Fibroblast of gingiva (primary cell): ENCODE results near the gene DENND11.

Source experiments
- DNase-seq: peaks from one replicate; pipeline ENCODE4 v3.0.0-alpha.2; 2011; ENCODE audit warnings: low read depth

DENND11 gene, protein sequence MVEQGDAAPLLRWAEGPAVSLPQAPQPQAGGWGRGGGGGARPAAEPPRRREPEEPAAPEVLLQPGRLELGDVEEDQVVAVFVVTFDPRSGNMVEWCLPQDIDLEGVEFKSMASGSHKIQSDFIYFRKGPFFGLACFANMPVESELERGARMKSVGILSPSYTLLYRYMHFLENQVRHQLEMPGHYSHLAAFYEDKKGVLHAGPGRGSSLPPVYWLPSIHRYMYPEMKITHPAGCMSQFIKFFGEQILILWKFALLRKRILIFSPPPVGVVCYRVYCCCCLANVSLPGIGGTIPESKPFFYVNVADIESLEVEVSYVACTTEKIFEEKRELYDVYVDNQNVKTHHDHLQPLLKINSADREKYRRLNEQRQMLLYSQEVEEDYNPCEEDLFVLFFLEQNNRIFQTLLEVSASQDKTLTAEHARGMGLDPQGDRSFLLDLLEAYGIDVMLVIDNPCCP

DNA sequence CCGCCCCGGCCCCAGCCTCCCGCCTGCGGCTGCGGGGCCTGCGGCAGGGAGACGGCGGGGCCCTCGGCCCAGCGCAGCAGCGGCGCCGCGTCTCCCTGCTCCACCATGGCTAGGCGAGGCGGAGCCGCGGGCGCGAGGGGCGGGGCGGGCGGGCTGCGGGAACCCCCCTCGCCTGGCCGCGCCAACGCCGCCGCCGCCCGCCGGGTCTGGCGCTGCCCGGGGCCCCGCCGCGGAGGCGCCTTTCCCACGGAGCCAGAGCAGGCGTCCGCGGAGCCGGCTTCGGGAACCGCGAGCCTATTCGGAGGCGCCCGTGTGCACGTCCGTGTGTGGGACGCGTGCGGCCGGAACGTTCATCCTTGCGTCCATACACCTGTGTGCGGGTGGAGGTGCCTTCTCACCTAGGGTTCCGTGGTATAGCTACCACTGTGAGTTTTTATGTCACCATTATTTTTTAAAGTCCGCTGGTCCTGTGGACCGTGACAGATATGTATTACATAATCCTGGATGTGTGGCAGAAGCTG lies at the start of gene DENND11:
TSS of gene DENND11 (minus strand) at position 120 of the 521 bp plus-strand sequence. CDS start at position 107, 13 bp downstream.
- peak; percentile 12 for DNase-seq

DNA sequence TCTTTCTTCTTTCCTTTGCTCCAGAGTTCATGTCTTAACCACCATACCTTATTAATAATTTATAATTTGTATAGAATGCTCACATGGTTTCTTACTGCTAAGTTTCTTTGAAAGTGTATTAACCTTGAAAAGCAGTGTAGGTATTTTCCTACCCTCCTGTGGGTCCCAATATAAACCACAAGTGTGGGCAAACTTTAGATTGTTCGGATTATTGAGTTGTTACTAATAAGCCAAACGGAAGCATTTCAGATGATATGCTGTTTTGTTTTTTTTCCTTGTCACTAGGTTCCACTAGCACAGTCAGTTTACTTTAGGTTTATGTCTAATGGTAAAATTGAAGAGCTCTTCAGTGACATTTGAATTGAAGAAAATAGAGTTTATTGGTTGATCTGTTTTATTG lies 46.4 kb upstream of the DENND11 start:
- no peak for DNase-seq

DNA sequence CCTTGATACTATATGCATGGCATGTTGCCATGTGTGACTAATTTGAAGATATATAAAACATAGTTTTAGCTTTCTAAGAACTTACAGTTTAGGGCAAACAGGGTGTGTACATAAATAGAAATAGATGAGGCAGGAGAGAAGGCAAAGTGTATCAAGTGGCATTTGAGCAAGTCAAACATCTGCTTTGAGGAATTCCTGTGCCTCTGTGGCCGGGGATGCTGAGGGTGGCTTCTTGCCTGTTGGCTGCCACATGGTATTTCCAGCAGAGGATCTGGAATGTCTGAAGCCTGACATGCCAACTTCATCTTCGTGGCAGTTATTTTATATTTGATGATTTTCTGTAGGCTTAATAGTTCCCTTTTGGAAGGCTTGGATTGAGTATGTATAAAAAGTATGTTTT lies 42.2 kb upstream of the DENND11 start:
- no peak for DNase-seq

DNA sequence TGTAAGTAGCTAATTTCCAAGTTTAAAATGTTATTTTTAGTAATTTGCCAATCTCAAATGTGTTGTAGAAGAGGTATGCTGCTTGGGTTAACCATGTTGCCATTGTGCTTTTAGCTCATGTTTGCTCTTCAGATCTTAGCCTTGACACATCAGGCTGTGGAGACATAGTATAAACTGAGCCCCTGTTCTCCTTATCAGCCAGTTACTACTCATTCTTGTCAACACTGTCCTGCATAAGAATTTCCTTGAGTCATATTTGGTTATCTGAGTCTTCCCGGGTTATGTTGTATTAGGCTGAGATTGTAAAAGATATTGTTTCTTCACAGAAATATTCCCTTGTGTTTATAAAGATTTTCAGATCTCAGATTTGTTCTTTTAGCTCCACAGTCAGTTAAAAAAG lies 40.3 kb upstream of the DENND11 start:
- no peak for DNase-seq

DNA sequence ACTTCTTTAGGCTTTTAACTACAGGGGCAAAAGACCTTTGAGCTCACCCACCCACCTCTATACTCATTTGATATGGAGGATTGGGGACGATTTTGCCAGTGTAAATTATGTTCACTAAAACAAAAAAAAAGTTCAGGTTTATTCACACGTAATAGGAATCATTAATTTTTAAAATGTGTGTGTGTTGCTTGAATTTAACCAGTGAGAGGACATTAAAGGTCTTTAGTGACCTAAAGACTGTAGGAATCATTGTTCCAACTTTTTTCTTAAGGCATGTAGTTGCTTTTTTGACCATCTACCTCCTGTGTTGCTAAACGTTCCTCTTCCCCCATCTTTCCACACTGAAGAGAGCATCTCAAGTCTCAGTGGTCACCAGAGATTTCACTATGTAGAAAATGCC lies 37.3 kb upstream of the DENND11 start:
- DNase-seq: no peak

DNA sequence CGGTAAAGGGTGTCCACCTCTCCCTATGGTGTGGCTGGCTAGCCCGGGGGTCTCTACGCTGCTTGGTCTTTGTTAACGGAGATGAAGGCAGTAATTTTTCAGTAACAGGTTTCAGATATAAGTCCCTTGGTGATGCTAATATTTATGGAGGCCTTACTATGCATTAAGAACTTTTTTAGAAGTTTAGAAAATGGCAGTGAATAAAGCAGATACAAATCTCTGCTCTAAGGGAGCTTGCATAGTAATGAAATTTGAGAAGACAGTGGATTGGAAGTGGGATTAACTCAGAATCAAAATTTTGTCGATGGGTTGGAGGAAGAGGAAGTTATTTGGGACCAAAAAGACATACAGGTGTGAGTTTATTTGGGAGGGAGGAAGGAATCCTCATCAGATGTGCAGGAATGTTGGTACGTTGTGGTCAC lies 36.6 kb upstream of the DENND11 start:
- no peak for DNase-seq

DNA sequence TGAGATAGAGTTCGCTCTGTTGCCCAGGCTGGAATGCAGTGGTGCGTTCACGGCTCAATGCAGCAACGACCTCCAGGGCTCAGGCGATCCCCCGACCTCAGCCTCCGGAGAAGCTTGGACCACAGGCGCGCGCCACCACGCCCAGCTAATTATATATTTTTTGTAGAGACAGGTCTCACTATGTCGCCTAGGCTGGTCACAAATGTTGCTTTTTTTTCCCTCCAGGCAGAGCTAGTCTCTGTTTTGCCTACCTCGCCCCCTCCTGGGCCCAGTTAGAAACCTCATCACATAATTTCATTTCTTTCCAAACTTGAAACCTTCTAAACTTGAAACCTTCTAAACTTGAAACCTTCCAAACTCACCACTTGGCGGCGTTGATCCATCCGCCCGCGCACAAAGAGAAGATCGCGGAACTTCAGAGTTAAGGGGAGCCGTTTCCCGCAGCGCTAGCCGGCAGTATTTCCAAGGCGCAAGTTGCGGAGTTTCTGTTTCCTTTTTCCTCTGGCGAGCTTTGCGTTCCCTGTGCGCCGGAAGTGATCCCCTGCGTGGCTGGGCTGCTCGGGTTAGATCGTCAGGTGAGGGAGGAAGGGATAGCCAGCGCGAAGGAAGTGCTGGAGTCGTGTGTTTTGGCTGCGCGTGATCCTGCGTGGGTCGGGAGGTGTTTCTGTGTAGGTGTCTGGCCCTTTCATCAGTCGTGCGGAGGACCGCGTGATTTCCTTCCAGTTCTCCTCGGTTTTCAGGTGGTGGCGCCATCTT lies 36.0 kb upstream of the DENND11 start, which contains the start of gene SSBP1:
TSS of gene SSBP1 (plus strand) at position 523 of the 756 bp plus-strand sequence. CDS start 809 bp downstream, outside the sequence.
- peak; percentile 97 for DNase-seq

DNA sequence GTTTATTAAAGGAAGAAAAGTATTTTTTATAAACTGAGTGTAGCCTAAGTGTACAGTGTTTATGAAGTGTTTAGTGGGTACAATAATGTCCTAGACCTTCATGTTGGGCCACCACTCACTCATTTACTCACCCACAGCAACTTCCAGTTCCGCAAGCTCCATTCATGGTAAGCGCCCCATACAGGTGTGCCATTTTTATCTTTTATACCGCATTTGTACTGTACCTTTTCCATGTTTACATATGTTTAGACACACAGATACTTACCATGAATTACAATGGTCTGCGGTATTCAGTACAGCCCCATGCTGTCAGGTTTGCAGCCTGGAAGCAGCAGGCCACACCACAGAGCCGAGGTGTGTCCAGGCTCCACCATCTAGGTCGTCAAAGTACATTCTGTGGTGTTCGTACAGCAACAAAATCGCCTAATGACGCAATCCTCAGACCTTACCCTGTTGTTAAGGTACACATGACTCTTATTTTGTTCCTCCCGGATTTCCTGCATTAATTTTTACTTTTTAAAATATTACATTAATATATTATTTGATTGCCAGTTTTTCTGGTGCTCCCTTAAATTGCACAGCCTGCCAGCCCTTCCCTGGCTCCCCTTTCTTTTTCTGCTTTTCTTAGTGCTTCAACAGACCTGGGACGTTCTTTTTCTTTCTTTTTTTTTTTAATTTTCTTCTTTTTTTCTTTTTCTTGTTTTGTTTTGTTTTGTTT lies 35.3 kb upstream of the DENND11 start:
- DNase-seq: no peak

DNA sequence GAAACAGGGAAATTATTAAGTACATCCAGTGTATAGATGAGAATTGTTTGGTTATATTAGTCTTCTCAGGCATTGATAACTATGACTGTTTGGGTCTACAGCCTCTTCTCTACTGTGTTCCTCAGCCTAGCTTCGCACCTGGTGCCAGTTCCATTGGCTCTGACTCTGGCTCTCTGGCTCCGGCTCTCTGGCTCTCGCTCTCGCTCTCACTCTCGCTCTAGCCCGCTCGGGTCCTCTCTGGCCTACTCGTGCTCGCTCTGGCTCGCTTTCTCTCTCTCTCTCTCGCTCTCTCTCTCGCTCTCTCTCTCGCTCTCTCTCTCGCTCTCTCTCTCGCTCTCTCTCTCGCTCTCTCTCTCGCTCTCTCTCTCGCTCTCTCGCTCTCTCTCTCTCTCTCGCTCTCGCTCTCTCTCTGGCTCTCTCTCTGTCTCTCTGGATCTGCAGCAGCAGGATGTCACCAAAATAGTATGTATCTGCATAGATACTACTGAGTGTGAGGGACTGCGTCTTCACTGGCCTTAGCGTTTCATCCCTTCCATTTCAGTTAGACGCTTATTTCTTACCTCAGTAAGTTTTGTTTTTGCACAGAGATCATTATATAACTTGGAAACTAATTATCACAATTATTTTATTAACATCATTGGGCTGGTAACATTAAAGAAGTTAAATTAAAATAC lies 29.6 kb upstream of the DENND11 start:
- DNase-seq: peak; percentile 4

DNA sequence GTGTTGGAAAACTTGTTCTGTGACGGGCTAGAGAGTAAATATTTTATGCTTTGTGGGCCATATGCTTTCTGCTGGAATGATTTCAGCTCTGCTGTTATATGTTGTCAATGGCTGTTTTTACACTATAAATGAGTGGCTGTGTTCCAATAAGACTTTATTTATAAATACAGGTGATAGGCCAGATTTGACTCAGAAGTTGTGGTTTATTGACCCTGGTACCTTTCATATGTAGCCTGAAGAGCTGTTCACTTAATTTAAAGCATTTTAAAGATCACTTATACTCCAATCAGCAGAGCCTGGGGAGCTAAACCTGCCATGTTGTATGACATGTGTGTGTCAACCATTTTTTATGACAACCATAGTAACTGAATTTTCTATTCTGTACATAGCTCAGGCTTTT lies 27.1 kb upstream of the DENND11 start:
- DNase-seq: no peak

DNA sequence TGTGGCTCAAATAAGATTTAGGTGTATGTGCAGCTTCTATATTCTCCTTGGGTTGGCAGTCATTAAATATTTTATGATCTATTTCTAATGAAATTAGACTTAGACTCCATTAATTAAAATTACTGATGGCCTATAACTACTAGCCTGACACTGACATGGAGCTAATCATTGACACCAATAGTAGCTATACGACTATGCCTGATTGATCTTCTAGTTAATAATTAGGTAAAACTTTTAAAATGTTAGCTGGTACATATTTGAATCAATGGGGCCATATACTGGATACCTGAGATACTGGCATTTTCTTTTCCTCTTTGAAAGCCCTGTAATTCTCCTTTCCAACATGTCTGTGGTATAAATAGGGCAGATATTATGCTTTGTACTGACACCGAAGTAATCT lies 20.6 kb upstream of the DENND11 start:
- DNase-seq: no peak

DNA sequence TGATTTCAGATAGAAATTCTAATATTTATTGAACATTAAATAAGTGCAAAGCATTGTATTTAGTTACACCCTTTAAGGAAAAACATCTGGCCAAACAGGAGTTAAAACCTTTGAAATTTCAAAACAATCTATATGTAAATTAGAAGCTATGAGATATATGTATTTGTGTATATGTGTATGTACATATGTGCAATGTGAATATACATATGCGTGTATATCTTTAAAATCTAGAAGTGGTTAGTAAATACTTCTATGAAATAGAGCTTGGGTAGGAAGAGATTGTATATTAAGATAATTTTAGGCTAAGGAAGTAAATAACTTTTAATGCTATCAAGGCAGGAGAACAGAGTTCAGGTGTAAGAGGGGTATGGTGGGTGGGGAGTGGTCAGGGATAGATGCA lies 15.5 kb upstream of the DENND11 start:
- no peak for DNase-seq

DNA sequence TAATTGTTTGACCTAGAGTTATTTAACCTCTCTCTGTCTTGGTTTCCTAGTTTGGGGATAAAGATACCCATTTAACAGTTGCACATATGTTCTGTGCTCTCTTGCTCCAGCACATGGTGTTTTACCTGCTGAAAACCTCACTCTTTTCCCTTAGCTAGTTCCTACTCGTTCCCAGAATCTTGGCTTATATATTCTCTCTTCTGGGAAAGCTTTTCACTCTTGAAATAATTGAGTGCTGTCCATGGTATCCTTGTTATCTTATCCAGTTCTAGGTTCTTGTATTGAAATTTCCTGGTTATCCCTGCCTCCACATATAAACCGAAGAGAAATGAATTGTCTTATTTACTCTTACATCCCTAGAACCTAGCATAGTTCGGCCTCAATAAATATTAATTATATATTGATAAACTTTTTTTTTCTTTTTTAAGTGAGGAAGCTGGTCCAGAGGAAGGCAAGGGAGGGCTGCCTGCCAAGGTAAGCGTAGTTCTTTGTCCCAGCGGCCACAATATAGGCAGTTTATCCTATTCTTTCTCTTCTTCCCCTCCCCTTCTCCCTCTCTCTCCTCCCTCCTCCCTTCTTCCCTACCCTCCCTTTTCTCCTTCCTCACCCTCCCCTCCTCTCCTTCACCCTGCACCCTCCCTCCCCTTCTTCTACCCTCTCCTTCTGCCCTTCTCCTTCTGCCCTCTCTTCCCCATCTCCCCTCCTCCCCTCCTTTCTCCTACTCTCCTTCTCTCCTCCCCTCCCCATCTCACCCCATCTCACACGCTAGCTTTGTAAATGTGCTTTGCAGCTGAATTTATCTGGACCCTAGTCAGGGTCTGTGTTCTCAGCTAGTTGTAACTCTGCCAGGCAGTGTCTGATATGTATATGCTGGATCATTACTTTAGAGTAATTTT lies 14.1 kb upstream of the DENND11 start:
- DNase-seq: no peak

DNA sequence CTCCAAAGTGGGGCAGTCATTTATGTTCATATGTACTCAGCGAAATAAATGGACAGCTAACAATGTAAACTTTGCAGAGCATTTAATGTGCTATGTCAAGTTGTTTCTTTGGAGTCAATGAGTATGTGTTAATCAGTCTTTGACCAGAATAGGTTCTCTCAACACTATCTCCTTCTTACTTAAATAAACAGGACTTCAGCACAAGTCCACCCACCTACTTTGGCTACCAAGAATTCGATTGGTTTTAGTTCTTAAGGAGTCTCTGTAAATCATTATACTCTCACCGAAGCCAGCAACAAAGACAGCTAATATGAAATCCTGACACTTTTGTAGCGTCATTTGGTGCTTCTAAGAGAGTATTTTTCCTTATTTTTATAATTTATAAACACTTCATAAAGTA lies 13.1 kb upstream of the DENND11 start:
- no peak for DNase-seq

DNA sequence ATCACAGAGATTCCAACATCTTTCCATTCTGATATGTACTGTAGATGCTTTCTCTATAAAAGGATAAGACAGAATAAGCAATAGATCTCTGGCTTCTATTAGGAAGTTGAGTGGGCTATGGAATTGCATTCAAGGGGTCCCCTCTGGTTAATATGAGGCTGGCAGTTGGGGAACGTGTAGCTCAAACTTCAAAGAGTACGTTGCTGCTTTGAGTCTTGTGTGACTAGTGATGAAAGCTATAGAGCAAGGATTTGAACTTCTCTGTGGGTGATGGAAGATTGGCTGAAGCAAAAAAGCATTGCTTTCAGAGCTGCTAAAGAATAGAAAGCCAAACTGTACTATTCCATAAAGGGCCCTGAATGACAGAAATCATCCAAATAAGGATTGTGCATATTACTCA lies 12.6 kb upstream of the DENND11 start:
- no peak for DNase-seq

DNA sequence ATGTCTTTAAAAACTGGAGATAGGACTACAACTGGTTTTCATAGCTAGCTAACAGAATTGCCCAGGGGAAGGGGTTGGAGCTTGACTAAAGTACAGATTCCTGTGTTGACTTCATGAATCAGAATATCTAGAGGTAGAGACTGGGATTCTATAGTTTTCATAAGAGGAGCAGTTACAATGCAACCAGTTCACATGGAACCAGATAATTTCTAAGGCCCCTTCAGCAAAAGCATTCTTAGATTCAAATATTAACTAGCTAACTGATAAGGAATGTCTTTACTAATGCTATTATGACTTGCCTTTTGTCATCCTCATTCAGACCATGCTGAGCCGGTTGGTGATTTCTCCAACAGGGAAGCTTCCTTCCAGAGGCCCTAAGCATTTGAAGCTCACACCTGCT lies 11.9 kb upstream of the DENND11 start:
- DNase-seq: no peak

DNA sequence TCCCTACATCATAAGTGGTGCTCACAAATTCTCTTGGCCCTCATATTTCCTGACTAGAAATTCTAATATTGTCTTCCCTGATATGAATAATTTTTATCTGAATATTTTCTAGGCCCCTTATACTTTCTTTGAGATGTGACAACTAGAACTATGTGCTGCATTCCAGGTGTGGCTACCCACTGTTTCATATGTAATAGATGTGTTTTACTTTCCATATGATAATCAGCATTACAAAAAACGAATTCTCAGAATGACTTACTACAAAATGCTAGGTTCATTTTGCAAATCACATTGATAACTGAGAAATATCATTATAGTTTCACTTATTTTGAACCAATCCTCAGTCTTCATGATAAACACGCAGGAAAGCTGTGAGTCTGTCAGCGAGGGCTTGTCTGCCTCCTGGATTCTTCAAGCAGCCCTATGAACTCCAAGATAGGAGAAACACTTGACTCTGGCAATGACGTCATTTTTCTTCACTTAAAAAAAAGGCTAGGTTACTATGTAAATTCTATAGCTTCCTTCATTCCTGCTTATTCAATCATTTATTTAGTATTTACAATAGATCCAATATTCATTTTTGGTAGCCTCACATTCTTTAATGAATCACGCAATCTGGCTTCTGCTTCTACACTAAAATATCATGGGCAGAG lies 10.8 kb upstream of the DENND11 start:
- no peak for DNase-seq

DNA sequence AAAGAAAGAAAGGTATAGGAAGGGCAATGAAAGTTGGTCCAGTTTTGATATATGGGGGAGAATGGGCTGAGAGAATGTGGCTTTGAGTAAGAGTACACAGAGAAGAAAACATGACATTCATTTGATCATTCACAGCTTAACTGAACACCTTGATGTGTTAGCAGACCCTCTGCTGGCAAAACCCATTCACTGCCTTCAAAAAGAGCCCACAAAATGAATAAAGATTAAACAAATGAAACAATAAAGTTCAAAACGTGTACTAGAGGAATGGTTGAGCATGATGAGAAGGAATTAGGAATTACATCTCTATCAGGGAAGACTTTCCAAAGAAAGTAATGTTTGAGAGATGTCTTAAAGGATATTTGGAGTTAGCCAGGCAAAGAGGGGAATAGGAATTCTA lies 8.3 kb upstream of the DENND11 start:
- no peak for DNase-seq

DNA sequence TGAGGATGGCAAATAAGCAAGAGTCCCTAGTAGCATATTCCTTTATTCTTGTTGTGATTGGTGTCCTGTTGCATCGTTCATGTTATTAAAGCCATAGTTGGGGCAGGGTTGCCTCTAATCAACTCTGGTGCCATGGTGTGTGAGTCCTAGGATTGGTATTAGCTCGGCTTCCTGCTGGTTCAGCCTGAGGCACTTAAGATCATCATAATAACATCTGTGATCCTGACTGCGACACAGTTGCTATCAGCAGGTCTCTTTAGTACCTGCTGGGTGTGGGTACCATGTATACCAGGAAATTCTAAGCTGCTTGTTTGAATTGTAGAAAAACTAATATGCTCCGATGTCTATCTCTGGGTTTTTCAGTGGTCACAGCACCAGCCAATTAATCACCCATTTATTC lies 7.8 kb upstream of the DENND11 start:
- DNase-seq: no peak

DNA sequence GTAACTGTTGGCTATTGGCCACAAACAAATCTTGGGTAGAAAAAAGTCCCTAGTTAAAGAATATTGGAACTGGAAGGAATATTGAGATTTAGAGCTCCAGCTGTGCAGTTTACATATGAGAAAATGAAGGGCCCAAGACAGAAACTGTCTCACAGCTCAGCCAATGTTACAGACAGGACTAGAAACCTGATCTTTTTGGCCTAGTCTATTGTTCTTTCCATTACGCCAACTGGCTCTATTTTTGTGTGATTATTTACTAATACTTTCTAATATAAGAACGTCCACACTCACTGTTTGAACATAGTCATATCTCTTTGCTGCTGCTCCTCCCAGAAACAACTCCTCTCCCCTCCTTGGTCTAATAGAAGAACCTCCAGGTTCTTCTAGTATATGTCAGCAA lies 7.4 kb upstream of the DENND11 start:
- peak; percentile 7 for DNase-seq
